Keratinocyte (primary cell): Measurements from ENCODE around the gene RRAS. TPM values are rescaled to one million over a fixed set of nuclear protein-coding genes. Genes with fewer than 3 reads are reported as not detected.

Experiments used
- DNase-seq: peaks from one replicate; pipeline ENCODE4 v3.0.0-alpha.2; 2011; ENCODE audit warnings: low read depth, missing footprints, low spot score
- FAIRE-seq: peaks from 2 replicates; lab custom pipeline; 2011; peaks lifted over from hg19 to GRCh38; lab: Jason Lieb, UNC
- H2AFZ ChIP-seq: 2 replicates; pipeline ENCODE4 v1.6.0; 2012; ENCODE audit warnings: low read length, control low read depth, inconsistent platforms; ENCODE audit not compliant: control insufficient read depth
- H3K27ac ChIP-seq: 2 replicates; pipeline ENCODE4 v1.5.1; 2011; ENCODE audit warnings: low read length; ENCODE audit not compliant: control insufficient read depth, insufficient read depth
- H3K27me3 ChIP-seq: 3 replicates; pipeline ENCODE4 v1.6.0; 2011; ENCODE audit warnings: low read length; ENCODE audit not compliant: control insufficient read depth, insufficient read depth; ENCODE audit errors: extremely low read depth
- H3K36me3 ChIP-seq, 2 experiments: 2 replicates in 1 of 2; 3 replicates in 1 of 2; pipeline ENCODE4 v1.5.1; 2011; ENCODE audit warnings: low read length in 2 of 2, mild to moderate bottlenecking in 1 of 2; ENCODE audit not compliant: control insufficient read depth in 2 of 2, insufficient read depth in 2 of 2; ENCODE audit errors: extremely low read depth in 1 of 2
- H3K4me1 ChIP-seq: 3 replicates; pipeline ENCODE4 v1.5.1; 2011; ENCODE audit warnings: low read length; ENCODE audit not compliant: control insufficient read depth, insufficient read depth; ENCODE audit errors: extremely low read depth
- H3K4me2 ChIP-seq: 3 replicates; pipeline ENCODE4 v1.6.0; 2011; ENCODE audit warnings: low read depth, low read length; ENCODE audit not compliant: control insufficient read depth, insufficient read depth; ENCODE audit errors: extremely low read depth
- H3K4me3 ChIP-seq, 3 experiments: fragments of 200-600 bp in 1 of 3; sonication (generic) in 1 of 3; 2 replicates in 2 of 3; 3 replicates in 1 of 3; pipeline ENCODE4 v1.5.1; 2011 to 2016; ENCODE audit warnings: low read length in 3 of 3, mild to moderate bottlenecking in 3 of 3, control low read depth in 2 of 3, inconsistent platforms in 1 of 3, low read depth in 1 of 3, mixed read lengths in 1 of 3, mixed run types in 1 of 3, moderate library complexity in 1 of 3; ENCODE audit not compliant: control insufficient read depth in 2 of 3, insufficient read depth in 2 of 3; ENCODE audit errors: extremely low read depth in 1 of 3
- H3K79me2 ChIP-seq: 2 replicates; pipeline ENCODE4 v1.6.0; 2012; ENCODE audit warnings: low read length; ENCODE audit not compliant: control insufficient read depth, insufficient read depth
- H3K9ac ChIP-seq: 3 replicates; pipeline ENCODE4 v1.6.0; 2011; ENCODE audit warnings: low read length; ENCODE audit not compliant: control insufficient read depth, insufficient read depth; ENCODE audit errors: extremely low read depth
- H3K9me1 ChIP-seq: 3 replicates; pipeline ENCODE4 v1.6.0; 2011; ENCODE audit warnings: low read length; ENCODE audit not compliant: control insufficient read depth, insufficient read depth; ENCODE audit errors: extremely low read depth
- H3K9me3 ChIP-seq: 2 replicates; pipeline ENCODE4 v1.5.1; 2012; ENCODE audit warnings: low read depth, low read length; ENCODE audit not compliant: control insufficient read depth
- H4K20me1 ChIP-seq: 3 replicates; pipeline ENCODE4 v1.6.0; 2011; ENCODE audit warnings: low read length; ENCODE audit not compliant: control insufficient read depth, insufficient read depth; ENCODE audit errors: extremely low read depth
- EZH2 ChIP-seq: IDR thresholded peaks from one replicate; pipeline ENCODE4 v1.6.1; 2012; ENCODE audit warnings: inconsistent platforms, mild to moderate bottlenecking, low read length, moderate library complexity
- dilution Hi-C: fragments of 300-500 bp; cut with MboI; formaldehyde crosslinking; loops from one replicate; pipeline ENCODE4 v1.7.0; 2020; ENCODE audit warnings: low sequenced_read_pairs; ENCODE audit not compliant: extremely low pct_ligation_motif_present
- polyA plus RNA-seq, 5 experiments: library from polyadenylated mRNA; depleted of rRNA in 3 of 5; stranded (reverse) in 3 of 5; stranded (forward) in 1 of 5; unstranded in 1 of 5; fragments of >200 nt; gene quantifications; 1 replicate in 1 of 5; 2 replicates in 3 of 5; 3 replicates in 1 of 5; pipeline versions ENCODE4 v1.2.1 to v1.2.3, GENCODE V29; 2011 to 2012; ENCODE audit warnings: missing spikeins in 2 of 5, low read depth in 1 of 5, low replicate concordance in 1 of 5
- TF ChIP-seq, protein P1 (sequence below), 3 experiments: IDR thresholded peaks in 1 of 3; conservative IDR thresholded peaks in 1 of 3; optimal IDR thresholded peaks in 1 of 3; 2 replicates in 2 of 3; 3 replicates in 1 of 3; pipeline versions ENCODE3 to v1.5.1; 2011; ENCODE audit warnings: low read length in 3 of 3, mild to moderate bottlenecking in 3 of 3, moderate library complexity in 2 of 3, control low read depth in 1 of 3, inconsistent platforms in 1 of 3; ENCODE audit not compliant: insufficient read depth in 2 of 3; ENCODE audit errors: extremely low read depth in 1 of 3

Gene RRAS
- polyA plus RNA-seq, 1 donor (not counting 4 experiments of a cell fraction or from before 2014, with no cell fraction given) = 98.1 TPM

DNA sequence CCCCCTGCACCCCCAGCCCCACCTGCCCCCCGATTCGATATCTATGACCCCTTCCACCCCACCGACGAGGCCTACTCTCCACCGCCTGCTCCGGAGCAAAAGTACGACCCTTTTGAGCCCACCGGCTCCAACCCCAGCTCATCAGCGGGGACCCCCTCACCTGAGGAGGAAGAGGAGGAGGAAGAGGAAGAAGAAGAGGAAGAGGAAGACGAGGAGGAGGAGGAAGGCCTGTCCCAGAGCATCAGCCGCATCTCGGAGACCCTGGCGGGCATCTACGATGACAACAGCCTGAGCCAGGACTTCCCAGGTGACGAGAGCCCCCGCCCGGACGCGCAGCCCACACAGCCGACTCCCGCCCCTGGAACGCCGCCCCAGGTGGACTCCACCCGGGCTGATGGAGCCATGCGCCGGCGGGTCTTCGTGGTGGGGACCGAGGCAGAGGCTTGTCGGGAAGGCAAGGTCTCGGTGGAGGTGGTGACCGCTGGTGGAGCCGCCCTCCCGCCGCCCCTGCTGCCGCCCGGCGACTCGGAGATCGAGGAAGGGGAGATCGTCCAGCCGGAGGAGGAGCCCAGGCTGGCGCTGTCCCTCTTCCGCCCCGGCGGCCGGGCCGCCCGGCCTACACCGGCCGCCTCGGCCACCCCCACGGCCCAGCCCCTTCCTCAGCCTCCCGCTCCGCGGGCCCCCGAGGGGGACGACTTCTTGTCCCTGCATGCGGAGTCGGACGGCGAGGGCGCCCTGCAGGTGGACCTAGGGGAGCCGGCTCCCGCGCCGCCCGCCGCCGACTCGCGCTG, 11.3 kb upstream of the RRAS start:
- Histone ChIP-seq H3K4me1 (no peaks in the 10 kb centered on the region), H3K79me2 (peaks cover 50% of the 10 kb centered on the region), H4K20me1 (peaks cover 7% of the 10 kb centered on the region)

DNA sequence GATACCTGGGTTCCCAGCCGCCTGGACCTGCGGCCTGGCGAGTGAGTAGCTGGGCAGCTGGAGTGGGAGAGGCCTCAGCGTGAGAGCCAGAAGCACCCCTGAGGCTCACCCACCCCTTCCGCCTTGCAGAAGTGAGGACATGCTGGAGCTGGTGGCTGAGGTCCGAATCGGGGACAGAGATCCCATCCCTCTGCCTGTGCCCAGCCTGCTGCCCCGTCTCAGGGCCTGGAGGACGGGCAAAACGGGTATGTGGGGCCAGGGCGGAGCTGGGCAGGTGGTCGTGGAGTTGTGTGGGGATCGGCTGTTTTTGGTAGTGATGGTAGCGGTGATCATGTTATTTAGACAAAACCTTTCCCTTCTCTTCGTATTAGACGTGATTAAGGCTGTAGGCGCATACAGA, 6.6 kb upstream of the RRAS start:
- no peak overlapping the region for H3K4me2 ChIP-seq
- peaks cover 12% of the 10 kb centered on the region for H3K4me1 ChIP-seq
- H3K79me2 ChIP-seq = peaks cover 76% of the 10 kb centered on the region
- H3K4me3 ChIP-seq = no peak overlapping the region
- H4K20me1 ChIP-seq = peaks cover 6% of the 10 kb centered on the region
- H2AFZ ChIP-seq = no peak overlapping the region
- no peaks in the 10 kb centered on the region for H3K9me1 ChIP-seq
- H3K27me3 ChIP-seq = no peaks in the 10 kb centered on the region
- H3K27ac ChIP-seq = no peak overlapping the region
- dilution Hi-C loops = no loop called here
- FAIRE-seq = no peak
- TF ChIP-seq EZH2 = no peak
- TF ChIP-seq, protein P1, sequence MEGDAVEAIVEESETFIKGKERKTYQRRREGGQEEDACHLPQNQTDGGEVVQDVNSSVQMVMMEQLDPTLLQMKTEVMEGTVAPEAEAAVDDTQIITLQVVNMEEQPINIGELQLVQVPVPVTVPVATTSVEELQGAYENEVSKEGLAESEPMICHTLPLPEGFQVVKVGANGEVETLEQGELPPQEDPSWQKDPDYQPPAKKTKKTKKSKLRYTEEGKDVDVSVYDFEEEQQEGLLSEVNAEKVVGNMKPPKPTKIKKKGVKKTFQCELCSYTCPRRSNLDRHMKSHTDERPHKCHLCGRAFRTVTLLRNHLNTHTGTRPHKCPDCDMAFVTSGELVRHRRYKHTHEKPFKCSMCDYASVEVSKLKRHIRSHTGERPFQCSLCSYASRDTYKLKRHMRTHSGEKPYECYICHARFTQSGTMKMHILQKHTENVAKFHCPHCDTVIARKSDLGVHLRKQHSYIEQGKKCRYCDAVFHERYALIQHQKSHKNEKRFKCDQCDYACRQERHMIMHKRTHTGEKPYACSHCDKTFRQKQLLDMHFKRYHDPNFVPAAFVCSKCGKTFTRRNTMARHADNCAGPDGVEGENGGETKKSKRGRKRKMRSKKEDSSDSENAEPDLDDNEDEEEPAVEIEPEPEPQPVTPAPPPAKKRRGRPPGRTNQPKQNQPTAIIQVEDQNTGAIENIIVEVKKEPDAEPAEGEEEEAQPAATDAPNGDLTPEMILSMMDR (optimal IDR thresholded peaks at IDR 0.05 in 1 of 3, IDR thresholded peaks at IDR 0.05 in 1 of 3, conservative IDR thresholded peaks at IDR 0.05 in 1 of 3; ENCODE audit: extremely low read depth in 1 of 3, insufficient read depth in 2 of 3, low read length in 3 of 3) = no peak
- peaks cover 27 to 28% of the 10 kb centered on the region in 2 experiments for H3K36me3 ChIP-seq
- H3K9ac ChIP-seq = no peak overlapping the region
- DNase-seq = no peak
- H3K9me3 ChIP-seq = no peaks in the 10 kb centered on the region

More for the DNA sequence above, 11.3 kb upstream of the RRAS start:
- Histone ChIP-seq H3K9ac (no peak overlapping the region), H3K9me1 (no peaks in the 10 kb centered on the region), H3K27me3 (no peaks in the 10 kb centered on the region), H2AFZ (no peak overlapping the region), H3K36me3 (peaks cover 42 to 45% of the 10 kb centered on the region in 2 experiments), H3K27ac (no peak overlapping the region), H3K9me3 (no peaks in the 10 kb centered on the region), H3K4me2 (no peak overlapping the region), H3K4me3 (no peak overlapping the region)
- DNase-seq (no peak), FAIRE-seq (no peak)
- dilution Hi-C loops = no loop called here
- TF ChIP-seq EZH2 = no peak
- TF ChIP-seq, protein P1 (optimal IDR thresholded peaks at IDR 0.05 in 1 of 3, IDR thresholded peaks at IDR 0.05 in 1 of 3, conservative IDR thresholded peaks at IDR 0.05 in 1 of 3; ENCODE audit: extremely low read depth in 1 of 3, insufficient read depth in 2 of 3, low read length in 3 of 3) = no peak
